DMS 273 treated with DMSO at 0.1 percent for 48 hours (cell line): Measurements from ENCODE around the gene CGN.

Source experiments
- DNase-seq: peaks from one replicate; lab custom pipeline; 2025; lab: John Stamatoyannopoulos, UW

CGN gene

DNA sequence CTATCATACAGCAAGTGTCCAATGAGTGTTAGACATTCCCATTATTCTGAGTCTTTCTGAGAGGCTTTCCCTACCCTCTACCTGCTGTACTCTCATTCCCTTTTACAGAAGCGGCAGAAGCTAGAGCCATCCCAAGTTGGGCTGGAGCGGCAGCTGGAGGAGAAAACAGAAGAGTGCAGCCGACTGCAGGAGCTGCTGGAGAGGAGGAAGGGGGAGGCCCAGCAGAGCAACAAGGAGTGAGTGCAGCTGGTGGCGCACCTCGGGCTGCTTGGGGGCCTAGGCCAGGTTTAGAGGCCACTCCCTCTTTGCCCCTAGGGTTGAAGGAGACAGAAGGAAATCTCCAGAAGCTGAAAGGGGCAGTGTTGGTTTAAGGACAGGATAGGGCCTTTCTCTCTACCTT is 12.1 kb downstream of the CGN start:
- DNase-seq = no peak

DNA sequence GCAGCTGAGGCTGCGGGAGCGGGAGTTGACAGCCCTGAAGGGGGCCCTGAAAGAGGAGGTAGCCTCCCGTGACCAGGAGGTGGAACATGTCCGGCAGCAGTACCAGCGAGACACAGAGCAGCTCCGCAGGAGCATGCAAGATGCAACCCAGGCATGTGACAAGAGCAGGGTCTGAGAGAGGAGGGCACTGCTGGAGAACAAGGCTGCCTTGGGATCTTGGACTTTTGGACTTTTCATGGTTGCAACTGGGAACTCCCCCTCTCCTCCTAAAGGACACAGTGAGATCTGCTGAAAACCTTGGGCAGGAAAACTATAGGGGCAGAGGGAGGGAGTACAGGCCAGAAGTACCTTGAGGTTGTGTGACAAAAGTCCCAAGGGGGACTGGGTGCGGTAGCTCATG is 13.5 kb downstream of the CGN start:
- no peak for DNase-seq

- no peak for DNase-seq
These were observed 15.7 kb downstream of the CGN start for GRCh38 chr1:151526735-151527525.

- DNase-seq = no peak
These were observed 18.1 kb downstream of the CGN start for GRCh38 chr1:151529211-151529702.

GRCh38 chr1:151529781-151530180 is 18.6 kb downstream of the CGN start:
- no peak for DNase-seq

- DNase-seq = no peak
These were observed 19.3 kb downstream of the CGN start for GRCh38 chr1:151530461-151530860.

DNA sequence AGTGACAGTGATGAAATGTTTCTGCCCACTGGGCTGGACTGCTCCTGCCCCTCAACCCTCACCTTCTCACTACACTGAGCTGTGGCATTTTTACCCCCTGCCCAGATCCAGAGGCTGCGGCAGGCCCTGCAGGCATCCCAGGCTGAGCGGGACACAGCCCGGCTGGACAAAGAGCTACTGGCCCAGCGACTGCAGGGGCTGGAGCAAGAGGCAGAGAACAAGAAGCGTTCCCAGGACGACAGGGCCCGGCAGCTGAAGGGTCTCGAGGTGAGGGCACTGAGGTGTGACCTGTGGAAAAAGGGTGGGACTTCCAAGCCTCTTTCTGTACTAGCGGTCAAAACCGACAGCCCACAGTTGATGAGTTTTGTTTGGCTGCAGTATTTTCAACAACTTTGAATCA is 22.7 kb downstream of the CGN start:
- no peak for DNase-seq

DNA sequence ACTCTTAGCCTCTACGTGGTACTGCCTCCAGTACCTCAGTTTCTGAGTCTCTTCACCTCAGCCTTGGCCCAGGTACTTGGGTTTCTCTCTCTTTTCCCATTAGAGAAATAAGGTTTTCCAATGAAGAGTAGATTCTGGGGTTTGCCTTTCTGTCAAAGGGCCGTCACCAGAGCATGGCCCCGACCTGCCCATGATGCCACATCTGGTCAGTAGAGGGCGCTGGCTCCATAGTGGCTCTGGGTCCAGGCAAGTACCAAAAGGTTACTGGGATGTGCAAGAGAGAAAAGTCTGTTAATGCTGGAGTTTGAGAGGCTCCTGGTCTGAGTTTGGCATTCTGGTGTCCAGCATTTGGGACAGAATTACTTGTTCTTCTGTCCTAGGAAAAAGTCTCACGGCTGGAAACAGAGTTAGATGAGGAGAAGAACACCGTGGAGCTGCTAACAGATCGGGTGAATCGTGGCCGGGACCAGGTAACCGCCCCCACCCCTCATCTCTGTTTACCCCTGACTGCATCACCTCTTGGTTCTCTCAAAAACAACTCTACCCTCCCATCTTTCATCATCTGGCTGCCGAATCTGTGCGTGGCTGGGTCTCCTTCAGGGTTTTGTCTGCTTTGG is 23.6 kb downstream of the CGN start:
- DNase-seq = peak; percentile 1

GRCh38 chr1:151535326-151536271 is 24.4 kb downstream of the CGN start:
- no peak for DNase-seq

GRCh38 chr1:151536499-151536898 is 25.3 kb downstream of the CGN start:
- no peak for DNase-seq

- DNase-seq = no peak
These were observed 25.9 kb downstream of the CGN start for GRCh38 chr1:151537112-151537511.

GRCh38 chr1:151539321-151540020 is 28.3 kb downstream of the CGN start:
- peak; percentile 91 for DNase-seq

DNA sequence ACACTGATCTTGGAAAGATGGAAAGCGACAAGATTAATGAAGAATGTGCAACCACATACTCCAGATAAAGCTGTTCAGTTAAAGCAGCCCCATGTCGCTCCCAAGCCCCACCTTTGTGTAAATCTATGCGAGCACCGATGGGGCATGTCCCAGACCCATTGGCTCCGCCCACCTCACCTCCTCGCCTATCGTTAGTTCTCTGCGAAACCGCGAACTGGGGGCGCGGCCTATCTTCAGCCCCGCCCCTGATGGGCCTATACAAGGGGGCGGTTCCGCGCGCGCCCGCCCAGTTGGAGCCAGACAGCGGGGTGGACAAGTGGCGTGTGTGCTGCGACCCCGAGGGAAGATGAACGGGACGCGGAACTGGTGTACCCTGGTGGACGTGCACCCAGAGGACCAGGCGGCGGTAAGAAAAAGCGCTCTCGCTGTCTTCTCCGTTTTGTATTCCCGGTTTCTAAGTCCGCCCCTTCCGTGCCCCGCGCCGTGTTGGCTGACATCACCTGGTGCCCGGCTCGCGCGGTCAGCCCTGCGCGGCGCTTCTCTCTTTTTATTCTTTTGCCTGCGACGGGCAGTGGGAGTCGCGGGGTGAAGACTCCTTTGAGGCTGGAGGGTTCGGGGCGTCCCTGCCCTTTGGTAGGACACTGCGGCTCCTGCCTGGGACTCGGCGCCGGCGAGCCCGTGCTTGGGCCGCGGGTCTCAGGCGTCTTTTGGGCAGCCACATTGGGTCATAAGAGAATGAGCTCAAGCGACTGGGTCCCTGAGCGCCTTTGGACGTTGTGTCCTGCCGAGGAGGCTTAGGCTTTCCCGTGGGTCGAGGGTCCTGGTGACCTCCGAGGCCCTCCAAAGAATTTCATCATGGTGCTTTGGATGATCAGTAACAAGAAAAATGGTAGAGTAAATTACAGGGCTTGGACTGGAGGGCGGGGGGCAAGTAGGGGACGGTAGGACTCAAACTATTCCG is 29.1 kb downstream of the CGN start, which contains the start of gene TUFT1:
Gene TUFT1, plus strand, starts transcription at position 289 of the 961 bp plus-strand sequence. Its CDS starts 58 bp downstream, at position 347.
- DNase-seq = peak; percentile 82

GRCh38 chr1:151540982-151541377 is 29.8 kb downstream of the CGN start:
- DNase-seq = no peak

DNA sequence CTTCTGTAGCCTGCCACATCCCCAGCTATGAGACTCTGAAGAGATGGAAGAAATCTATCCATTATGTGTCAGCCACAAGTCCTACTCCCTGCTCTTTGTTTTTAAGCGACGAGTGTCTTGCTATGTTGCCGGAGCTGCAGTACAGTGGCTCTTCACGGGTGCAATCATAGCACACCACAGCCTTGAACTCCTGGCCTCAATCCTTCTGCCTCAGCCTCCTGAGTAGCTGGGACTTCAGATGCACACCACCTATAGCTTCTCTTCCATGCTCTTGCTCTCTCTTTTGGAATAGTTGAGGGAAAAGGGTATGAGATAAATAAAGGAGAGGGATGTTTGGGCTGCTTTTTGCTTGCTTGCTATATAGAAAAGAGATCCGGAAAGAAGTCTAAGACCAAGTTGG is 30.6 kb downstream of the CGN start:
- no peak for DNase-seq

GRCh38 chr1:151542710-151543129 is 31.5 kb downstream of the CGN start:
- peak; percentile 53 for DNase-seq

DNA sequence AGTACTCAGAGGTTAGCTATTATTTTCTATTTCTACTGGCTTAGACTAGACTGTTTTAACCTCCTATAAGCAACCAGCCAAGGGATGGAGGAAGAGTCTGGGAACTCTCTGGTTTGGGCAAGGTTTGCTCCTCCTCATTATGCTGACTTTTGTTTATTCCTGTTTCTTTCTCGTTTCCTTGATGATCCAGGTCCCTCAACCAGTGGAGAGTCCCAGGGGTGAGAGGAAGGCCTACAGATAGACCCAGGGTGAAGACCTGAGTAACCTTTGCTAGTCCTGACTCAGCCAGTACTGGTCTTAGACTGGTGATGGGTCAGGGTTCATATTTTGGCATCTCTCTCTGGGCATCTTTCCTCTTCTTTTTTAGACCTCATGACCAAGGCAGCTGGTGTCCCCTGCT is 34.4 kb downstream of the CGN start:
- no peak for DNase-seq

GRCh38 chr1:151546011-151546925 is 35.1 kb downstream of the CGN start:
- no peak for DNase-seq
